Pancreas (tissue), 10 donors: ENCODE results near the gene DNMBP. TPM values are rescaled to one million over a fixed set of nuclear protein-coding genes. Genes with fewer than 3 reads are reported as not detected.

ENCODE experiments used
- ATAC-seq, 4 donors: fragments of 200-7000 bp; cut with Tn5 transposase; one replicate each; pipeline versions ENCODE4 v1.8.0 to v1.9.1; 2020; ENCODE audit warnings: mild to moderate bottlenecking in 4 of 4, moderate library complexity in 4 of 4
- DNase-seq, 6 donors: peaks; one replicate each; pipeline ENCODE4 v3.0.0-alpha.2; 2020
- FAIRE-seq: peaks from 2 replicates; lab custom pipeline; 2012; peaks lifted over from hg19 to GRCh38; lab: Jason Lieb, UNC
- H3K27ac ChIP-seq, 4 donors: fragments of 200-600 bp; sonication (generic); 1 replicate in 3 of 4; 2 replicates in 1 of 4; pipeline versions ENCODE4 v1.5.0 to v1.8.0; 2020
- H3K27me3 ChIP-seq, 4 donors: fragments of 200-600 bp; one replicate each; pipeline ENCODE4 v1.8.0; 2021
- H3K36me3 ChIP-seq, 3 donors: fragments of 200-600 bp; sonication (generic) in 1 of 3; one replicate each; pipeline versions ENCODE4 v1.5.0 to v1.8.0; 2020 to 2021
- H3K4me1 ChIP-seq, 3 donors: fragments of 200-600 bp; one replicate each; pipeline ENCODE4 v1.8.0; 2021
- H3K4me3 ChIP-seq, 4 donors: fragments of 200-600 bp; sonication (generic) in 2 of 4; one replicate each; pipeline versions ENCODE4 v1.5.0 to v1.8.0; 2020 to 2021
- H3K9me3 ChIP-seq, 4 donors: fragments of 200-600 bp; one replicate each; pipeline ENCODE4 v1.8.0; 2021
- WGBS, 2 donors: extraction: QIAGEN DNeasy Blood & Tissue Kit; methylation state at CpG; one replicate each; pipeline ENCODE4 v1.1.7; 2013; 5-methylcytosine and 5-hydroxymethylcytosine counted together
- intact Hi-C, 3 donors: fragments of 100-400 bp; cut with DNase I; formaldehyde crosslinking; loops; one replicate each; pipeline versions ENCODE4 v1.11.1 to v1.14.2; 2022
- polyA plus RNA-seq, 2 donors: library from polyadenylated mRNA; stranded (reverse); fragments of 200-250 nt; gene quantifications; one replicate each; pipeline ENCODE4 v1.2.3, GENCODE V29; 2013
- total RNA-seq, 6 donors: library from RNA; stranded (reverse); fragmentation: NEBNext Ultra II Directional in 4 of 6; extraction: Animal tissue kit (Norgen Biotek cat#: 25700) in 4 of 6; gene quantifications; one replicate each; pipeline versions ENCODE4 v1.2.1 to v1.2.4, GENCODE V29; 2021 to 2023
- TF ChIP-seq, protein P1 (sequence below), 4 donors: fragments of 200-600 bp; sonication (generic) in 3 of 4; IDR thresholded peaks; one replicate each; pipeline versions ENCODE4 v1.5.0 to v1.8.0; 2021; ENCODE audit warnings: antibody characterized with exemption in 4 of 4
- donor health status: healthy with polysubstance abuse.
- donor health status: DM: no; HTN: no; CAD: no; lungs with moderate emphysema.
- donor health status: DM: no; HTN: no; CAD: no.
- donor health status: control.
- donor health status: control.
- donor health status: Bipolar disorder and iron deficiency.
- donor health status: DM: yes; HTN: yes; CAD: no.
- donor health status: DM: no; HTN: no; CAD: no.
- donor health status: DM: no; HTN: no; CAD: no.
- donor health status: DM: yes; HTN: yes; CAD: no.

Gene DNMBP
- total and polyA plus RNA-seq, 8 donors = 8.9 to 17.9 (median 11.2) TPM

GRCh38 chr10:99930731-99931550 is 78.8 kb downstream of the DNMBP start:
- Histone ChIP-seq H3K4me1 (peaks cover 10 to 14% (median 12%) of the 10 kb centered on the region in 3 donors), H3K36me3 (no peaks in the 10 kb centered on the region), H3K4me3 (peak overlapping the region; percentile 21 to 50 (median 38)), H3K27me3 (no peaks in the 10 kb centered on the region), H3K27ac (peak overlapping the region; percentile 78 to 95 (median 86)), H3K9me3 (no peaks in the 10 kb centered on the region)
- peak in 4 of 6 donors; percentile 79 to 95 (median 92) for DNase-seq
- peak; percentile 82 to 92 (median 87) for ATAC-seq
- no peak for FAIRE-seq
- TF ChIP-seq, protein P1, sequence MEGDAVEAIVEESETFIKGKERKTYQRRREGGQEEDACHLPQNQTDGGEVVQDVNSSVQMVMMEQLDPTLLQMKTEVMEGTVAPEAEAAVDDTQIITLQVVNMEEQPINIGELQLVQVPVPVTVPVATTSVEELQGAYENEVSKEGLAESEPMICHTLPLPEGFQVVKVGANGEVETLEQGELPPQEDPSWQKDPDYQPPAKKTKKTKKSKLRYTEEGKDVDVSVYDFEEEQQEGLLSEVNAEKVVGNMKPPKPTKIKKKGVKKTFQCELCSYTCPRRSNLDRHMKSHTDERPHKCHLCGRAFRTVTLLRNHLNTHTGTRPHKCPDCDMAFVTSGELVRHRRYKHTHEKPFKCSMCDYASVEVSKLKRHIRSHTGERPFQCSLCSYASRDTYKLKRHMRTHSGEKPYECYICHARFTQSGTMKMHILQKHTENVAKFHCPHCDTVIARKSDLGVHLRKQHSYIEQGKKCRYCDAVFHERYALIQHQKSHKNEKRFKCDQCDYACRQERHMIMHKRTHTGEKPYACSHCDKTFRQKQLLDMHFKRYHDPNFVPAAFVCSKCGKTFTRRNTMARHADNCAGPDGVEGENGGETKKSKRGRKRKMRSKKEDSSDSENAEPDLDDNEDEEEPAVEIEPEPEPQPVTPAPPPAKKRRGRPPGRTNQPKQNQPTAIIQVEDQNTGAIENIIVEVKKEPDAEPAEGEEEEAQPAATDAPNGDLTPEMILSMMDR (IDR thresholded peaks at IDR 0.05) = no peak
- 15 to 16% methylated on average over 9 of the region's 9 CpGs for WGBS, 2 donors
- intact Hi-C loops = no loop called here

DNA sequence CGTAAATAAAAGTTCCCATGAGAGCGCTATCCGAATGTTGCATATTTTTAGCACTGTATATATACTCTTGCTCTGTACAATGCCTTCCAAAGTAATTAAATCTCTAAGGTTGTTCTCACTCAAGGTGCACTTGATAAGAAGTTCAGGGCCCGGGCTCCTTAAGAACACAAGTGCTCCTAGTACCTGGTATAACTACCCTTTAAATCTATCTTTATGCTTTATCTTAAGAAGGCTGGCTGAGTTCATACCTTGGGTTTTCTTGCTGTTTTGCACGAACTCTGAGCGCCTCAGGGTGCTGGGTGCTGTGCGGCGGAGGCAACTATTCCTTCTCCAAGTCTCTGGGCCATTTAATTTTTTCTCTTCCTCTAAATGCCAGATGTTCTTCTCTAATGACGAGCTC is 80.4 kb downstream of the DNMBP start:
- TF ChIP-seq, protein P1 (IDR thresholded peaks at IDR 0.05) = no peak
- 14 to 16% methylated on average over 9 of the region's 9 CpGs for WGBS, 2 donors
- H3K4me1 ChIP-seq = peaks cover 12 to 30% (median 19%) of the 10 kb centered on the region in 3 donors
- peak overlapping the region; percentile 21 to 50 (median 38) for H3K4me3 ChIP-seq
- H3K9me3 ChIP-seq = no peaks in the 10 kb centered on the region
- ATAC-seq = peak in 2 of 4 donors; percentile 6 to 7
- intact Hi-C loops = no loop called here
- peak overlapping the region; percentile 78 to 95 (median 86) for H3K27ac ChIP-seq
- H3K36me3 ChIP-seq = no peaks in the 10 kb centered on the region
- no peaks in the 10 kb centered on the region for H3K27me3 ChIP-seq
- FAIRE-seq = no peak
- DNase-seq = no peak

- FAIRE-seq = peak; percentile 29
- Histone ChIP-seq H3K4me3 (peak overlapping the region; percentile 21 to 50 (median 38)), H3K27ac (peak overlapping the region; percentile 62 to 95 (median 86)), H3K27me3 (no peaks in the 10 kb centered on the region), H3K36me3 (no peaks in the 10 kb centered on the region), H3K9me3 (no peaks in the 10 kb centered on the region), H3K4me1 (peaks cover 12 to 31% (median 19%) of the 10 kb centered on the region in 3 donors)
- WGBS, 2 donors = 8 to 12% methylated on average over 3 of the region's 3 CpGs
- peak in 3 of 4 donors; percentile 22 to 46 (median 44) for ATAC-seq
- intact Hi-C loops = no loop called here
- TF ChIP-seq, protein P1 (IDR thresholded peaks at IDR 0.05) = no peak
- no peak for DNase-seq
Observed at GRCh38 chr10:99927721-99928280, 81.9 kb downstream of the DNMBP start.

GRCh38 chr10:99926925-99927720 is 82.6 kb downstream of the DNMBP start:
- H3K4me1 ChIP-seq = peaks cover 11 to 30% (median 19%) of the 10 kb centered on the region in 3 donors
- no peak for FAIRE-seq

More at GRCh38 chr10:99926925-99927720, 82.6 kb downstream of the DNMBP start:
- WGBS, 2 donors = 11 to 14% methylated on average over 9 of the region's 9 CpGs
- TF ChIP-seq, protein P1 (IDR thresholded peaks at IDR 0.05) = no peak
- Histone ChIP-seq H3K27me3 (no peaks in the 10 kb centered on the region), H3K36me3 (no peaks in the 10 kb centered on the region), H3K9me3 (no peaks in the 10 kb centered on the region), H3K4me3 (peak overlapping the region; percentile 21 to 50 (median 38)), H3K27ac (peak overlapping the region in 3 of 4 donors; percentile 62 to 95 (median 93))
- ATAC-seq = peak in 3 of 4 donors; percentile 13 to 27 (median 17)
- intact Hi-C loops = no loop called here
- DNase-seq = peak in 4 of 6 donors; percentile 52 to 64 (median 54)
